Stimulated activated CD4-positive, alpha-beta T cell treated with anti-CD3 and anti-CD28 coated beads, Interleukin-1b, Interleukin-23, amount 100 ng/mL, for 48 hours (primary cell): ENCODE data around the gene SALL3.

Experiments
- DNase-seq: peaks from one replicate; pipeline ENCODE4 v3.0.0-alpha.2; 2020

Gene SALL3

GRCh38 chr18:78981394-78981831 lies 1.8 kb downstream of the SALL3 start:
- no peak for DNase-seq

GRCh38 chr18:78981989-78982620 lies 2.5 kb downstream of the SALL3 start:
- DNase-seq = no peak

- DNase-seq = no peak
Measured at GRCh38 chr18:78983512-78983911, 3.9 kb downstream of the SALL3 start.

GRCh38 chr18:78984941-78985784 lies 5.5 kb downstream of the SALL3 start:
- peak; percentile 26 for DNase-seq

GRCh38 chr18:78986018-78986481 lies 6.4 kb downstream of the SALL3 start:
- no peak for DNase-seq

- no peak for DNase-seq
Measured at GRCh38 chr18:78991446-78991845, 11.8 kb downstream of the SALL3 start.

- DNase-seq = no peak
Measured at GRCh38 chr18:78992041-78993011, 12.7 kb downstream of the SALL3 start.

- DNase-seq = no peak
Measured at GRCh38 chr18:78993014-78993926, 13.7 kb downstream of the SALL3 start.

- DNase-seq = no peak
Measured at GRCh38 chr18:78994000-78994399, 14.4 kb downstream of the SALL3 start.

GRCh38 chr18:78994531-78994930 lies 14.9 kb downstream of the SALL3 start:
- DNase-seq = no peak

- DNase-seq = no peak
Measured at GRCh38 chr18:78994977-78995582, 15.5 kb downstream of the SALL3 start.

- no peak for DNase-seq
Measured at GRCh38 chr18:78995740-78996395, 16.2 kb downstream of the SALL3 start.

GRCh38 chr18:78996741-78997490 lies 17.3 kb downstream of the SALL3 start:
- DNase-seq = no peak

GRCh38 chr18:78998371-78999071 lies 18.9 kb downstream of the SALL3 start:
- DNase-seq = no peak

GRCh38 chr18:78999939-79000338 lies 20.3 kb downstream of the SALL3 start:
- DNase-seq = no peak

- no peak for DNase-seq
Measured at GRCh38 chr18:79000997-79001396, 21.4 kb downstream of the SALL3 start.

- DNase-seq = no peak
Measured at GRCh38 chr18:79005653-79006052, 26.0 kb downstream of the SALL3 start.

- DNase-seq = no peak
Measured at GRCh38 chr18:79006106-79006795, 26.6 kb downstream of the SALL3 start.

- DNase-seq = no peak
Measured at GRCh38 chr18:79007440-79007839, 27.8 kb downstream of the SALL3 start.
